ENCODE measurements around the gene KAT6B. TPM values are rescaled to one million over a fixed set of nuclear protein-coding genes. Genes with fewer than 3 reads are reported as not detected.

Gene KAT6B
- total and polyA plus RNA-seq, 8 donors, result 3.7 to 109 (median 34.3) TPM

GRCh38 chr10:74824184-74824899 is 2.1 kb upstream of the KAT6B start:
- intact Hi-C loops (cut with DNase I; ENCODE audit: low total_unique reads), result loop anchor here (10.0 kb wide), 1 partner anchor 200 kb away; no protein-coding TSS in a partner anchor
- Histone ChIP-seq H3K4me3 (peak overlapping the region; percentile 76 to 97 (median 88)), H3K4me1 (peaks cover 38 to 64% (median 55%) of the 10 kb centered on the region in 4 donors), H3K9me3 (no peaks in the 10 kb centered on the region), H3K27ac (peak overlapping the region; percentile 89 to 100 (median 99)), H3K36me3 (no peaks in the 10 kb centered on the region), H3K27me3 (no peaks in the 10 kb centered on the region)
- TF ChIP-seq POLR2AphosphoS5 (IDR thresholded peaks at IDR 0.05) (no peak), EP300 (IDR thresholded peaks at IDR 0.05) (no peak), POLR2A (IDR thresholded peaks at IDR 0.05) (no peak)
- WGBS, 5 donors, result 37 to 40% (median 39%) methylated on average over 15 to 18 of the region's 18 CpGs
- DNase-seq, result peak in 1 of 2 donors; percentile 42

DNA sequence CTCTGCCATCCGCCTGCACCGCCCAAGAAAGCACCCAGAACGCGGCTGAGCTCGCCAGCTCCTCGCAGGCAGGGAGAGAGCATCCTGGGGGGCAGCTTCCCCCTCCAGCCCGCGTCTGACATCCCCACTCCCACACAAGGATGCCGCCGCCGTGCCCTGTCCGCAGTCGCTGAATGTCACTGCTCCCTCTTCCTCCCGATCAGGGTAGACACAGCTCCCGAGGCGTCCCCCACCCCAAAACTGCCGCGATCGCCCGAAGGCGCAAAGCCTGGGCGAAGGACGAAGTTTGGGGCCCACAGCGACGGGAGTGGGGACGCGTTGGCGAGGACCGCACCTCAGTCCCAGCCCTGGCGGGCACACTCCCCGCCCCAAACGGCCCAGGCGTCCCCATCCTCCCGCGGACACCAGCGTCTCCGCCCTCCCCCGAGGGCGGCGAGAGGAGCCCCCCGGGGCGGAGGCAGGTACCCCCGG is 1.5 kb upstream of the KAT6B start:
- H3K9me3 ChIP-seq, result no peaks in the 10 kb centered on the region
- H3K27me3 ChIP-seq, result no peaks in the 10 kb centered on the region
- intact Hi-C loops (cut with DNase I; ENCODE audit: low total_unique reads), result loop anchor here (10.0 kb wide), 1 partner anchor 200 kb away; no protein-coding TSS in a partner anchor
- no peaks in the 10 kb centered on the region for H3K36me3 ChIP-seq
- peak overlapping the region; percentile 76 to 97 (median 88) for H3K4me3 ChIP-seq
- 1 to 7% (median 2%) methylated on average over 14 to 43 of the region's 43 CpGs for WGBS, 5 donors
- peaks cover 38 to 68% (median 57%) of the 10 kb centered on the region in 4 donors for H3K4me1 ChIP-seq
- peak overlapping the region; percentile 89 to 100 (median 99) for H3K27ac ChIP-seq
- peak; percentile 29 to 75 for DNase-seq
- TF ChIP-seq POLR2A (IDR thresholded peaks at IDR 0.05), result no peak
- no peak for TF ChIP-seq EP300 (IDR thresholded peaks at IDR 0.05)

DNA sequence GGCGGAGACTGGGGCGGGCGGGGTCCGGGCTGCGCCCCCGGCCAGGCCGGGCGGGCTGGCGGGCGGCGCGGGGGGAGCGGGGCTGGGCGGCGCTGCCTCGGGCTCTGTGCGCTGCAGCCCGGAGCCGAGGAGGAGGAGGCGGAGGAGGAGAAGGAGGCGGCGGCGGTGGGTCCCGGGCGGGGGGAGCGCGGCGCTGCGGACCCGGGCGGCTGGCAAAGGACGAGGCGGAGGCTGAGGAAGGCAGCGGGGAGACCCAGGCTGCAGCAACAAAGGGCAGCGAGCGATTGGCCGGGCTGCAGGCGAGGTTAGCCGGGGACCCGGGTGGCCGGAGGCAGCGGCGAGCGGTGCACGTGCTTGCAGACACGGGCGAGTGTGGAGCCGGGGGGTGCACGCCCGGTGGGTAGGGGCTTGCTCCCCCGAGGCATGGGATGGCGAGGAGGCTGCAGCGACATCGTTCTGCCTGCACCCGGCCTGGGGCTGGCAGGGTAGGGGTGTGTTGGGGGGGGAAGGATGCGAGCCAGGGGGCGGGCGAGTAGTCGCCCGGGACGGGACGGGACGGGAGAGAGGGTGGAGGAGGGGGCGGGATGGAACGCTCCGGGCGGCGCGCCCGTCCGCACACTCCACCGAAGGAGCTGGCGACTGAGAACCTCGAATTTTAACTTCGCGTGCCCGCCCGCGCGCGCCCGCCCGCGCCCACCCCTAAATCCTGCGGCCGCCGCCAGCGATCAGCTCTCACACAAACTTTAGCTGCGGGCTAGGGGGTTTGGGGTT is 844 bp upstream of the KAT6B start:
- H3K4me1 ChIP-seq, result peaks cover 38 to 68% (median 57%) of the 10 kb centered on the region in 4 donors
- H3K27me3 ChIP-seq, result no peaks in the 10 kb centered on the region
- WGBS, 5 donors, result 0 to 1% (median 1%) methylated on average over 45 to 86 of the region's 89 CpGs
- intact Hi-C loops (cut with DNase I; ENCODE audit: low total_unique reads), result loop anchor here (10.0 kb wide), 1 partner anchor 199 kb away; no protein-coding TSS in a partner anchor
- no peaks in the 10 kb centered on the region for H3K9me3 ChIP-seq
- H3K4me3 ChIP-seq, result peak overlapping the region; percentile 76 to 97 (median 88)
- peak overlapping the region; percentile 89 to 100 (median 99) for H3K27ac ChIP-seq
- TF ChIP-seq EP300 (IDR thresholded peaks at IDR 0.05) (no peak), POLR2AphosphoS5 (IDR thresholded peaks at IDR 0.05) (no peak), POLR2A (IDR thresholded peaks at IDR 0.05) (no peak)
- TF ChIP-seq, protein P1, sequence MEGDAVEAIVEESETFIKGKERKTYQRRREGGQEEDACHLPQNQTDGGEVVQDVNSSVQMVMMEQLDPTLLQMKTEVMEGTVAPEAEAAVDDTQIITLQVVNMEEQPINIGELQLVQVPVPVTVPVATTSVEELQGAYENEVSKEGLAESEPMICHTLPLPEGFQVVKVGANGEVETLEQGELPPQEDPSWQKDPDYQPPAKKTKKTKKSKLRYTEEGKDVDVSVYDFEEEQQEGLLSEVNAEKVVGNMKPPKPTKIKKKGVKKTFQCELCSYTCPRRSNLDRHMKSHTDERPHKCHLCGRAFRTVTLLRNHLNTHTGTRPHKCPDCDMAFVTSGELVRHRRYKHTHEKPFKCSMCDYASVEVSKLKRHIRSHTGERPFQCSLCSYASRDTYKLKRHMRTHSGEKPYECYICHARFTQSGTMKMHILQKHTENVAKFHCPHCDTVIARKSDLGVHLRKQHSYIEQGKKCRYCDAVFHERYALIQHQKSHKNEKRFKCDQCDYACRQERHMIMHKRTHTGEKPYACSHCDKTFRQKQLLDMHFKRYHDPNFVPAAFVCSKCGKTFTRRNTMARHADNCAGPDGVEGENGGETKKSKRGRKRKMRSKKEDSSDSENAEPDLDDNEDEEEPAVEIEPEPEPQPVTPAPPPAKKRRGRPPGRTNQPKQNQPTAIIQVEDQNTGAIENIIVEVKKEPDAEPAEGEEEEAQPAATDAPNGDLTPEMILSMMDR (IDR thresholded peaks at IDR 0.05), result no peak
- DNase-seq, result peak; percentile 43 to 88
- no peaks in the 10 kb centered on the region for H3K36me3 ChIP-seq

DNA sequence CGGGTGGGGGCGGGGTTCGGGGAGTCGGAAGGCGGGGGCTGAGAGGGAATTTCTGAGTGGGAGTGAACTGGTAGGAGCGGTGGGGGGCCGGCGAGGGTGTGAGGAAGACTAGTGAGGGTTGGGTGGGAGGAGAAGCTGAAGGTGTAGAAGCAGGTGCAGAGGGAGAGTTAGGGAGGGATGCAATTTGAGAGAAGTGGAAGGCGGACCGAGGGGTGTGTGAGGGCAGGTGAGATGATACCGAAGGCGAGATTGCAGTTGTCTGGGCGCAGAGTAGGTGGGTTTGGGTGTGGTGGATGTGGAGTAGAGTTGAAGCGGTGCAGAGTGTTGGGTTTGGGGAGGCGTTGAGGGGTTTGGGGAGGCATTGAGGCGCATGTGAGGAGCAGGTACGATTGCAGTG is 643 bp downstream of the KAT6B start:
- Histone ChIP-seq H3K9me3 (no peaks in the 10 kb centered on the region), H3K36me3 (no peaks in the 10 kb centered on the region), H3K27ac (peak overlapping the region; percentile 72 to 100 (median 99)), H3K4me1 (peaks cover 37 to 70% (median 54%) of the 10 kb centered on the region in 4 donors), H3K4me3 (peak overlapping the region; percentile 65 to 93 (median 78)), H3K27me3 (no peaks in the 10 kb centered on the region)
- DNase-seq, result no peak
- intact Hi-C loops (cut with DNase I; ENCODE audit: low total_unique reads), result loop anchor here (10.0 kb wide), 1 partner anchor 198 kb away; no protein-coding TSS in a partner anchor
- TF ChIP-seq, protein P1 (IDR thresholded peaks at IDR 0.05), result no peak
- TF ChIP-seq POLR2A (IDR thresholded peaks at IDR 0.05) (no peak), EP300 (IDR thresholded peaks at IDR 0.05) (no peak), POLR2AphosphoS5 (IDR thresholded peaks at IDR 0.05) (no peak)
- 5 to 7% (median 5%) methylated on average over 17 of the region's 17 CpGs for WGBS, 5 donors

GRCh38 chr10:74827694-74828093 is 1.3 kb downstream of the KAT6B start:
- intact Hi-C loops (cut with DNase I; ENCODE audit: low total_unique reads), result loop anchor here (10.0 kb wide), 1 partner anchor 197 kb away; no protein-coding TSS in a partner anchor
- H3K4me1 ChIP-seq, result peaks cover 31 to 70% (median 50%) of the 10 kb centered on the region in 4 donors
- no peak for DNase-seq
- H3K4me3 ChIP-seq, result peak overlapping the region; percentile 65 to 93 (median 78)
- H3K36me3 ChIP-seq, result no peaks in the 10 kb centered on the region
- no peaks in the 10 kb centered on the region for H3K27me3 ChIP-seq
- no peak for TF ChIP-seq POLR2A (IDR thresholded peaks at IDR 0.05)
- TF ChIP-seq EP300 (IDR thresholded peaks at IDR 0.05), result no peak
- no peak for TF ChIP-seq POLR2AphosphoS5 (IDR thresholded peaks at IDR 0.05)
- TF ChIP-seq, protein P1 (IDR thresholded peaks at IDR 0.05), result no peak
- no peaks in the 10 kb centered on the region for H3K9me3 ChIP-seq
- 86 to 88% (median 87%) methylated on average over 7 of the region's 7 CpGs for WGBS, 5 donors
- peak overlapping the region in 3 of 5 donors; percentile 99 to 100 (median 99) for H3K27ac ChIP-seq

All from stomach (tissue), 9 donors.